HepG2 (cell line): Measurements from ENCODE around the gene PCDHGC5. TPM values are rescaled to one million over a fixed set of nuclear protein-coding genes. Genes with fewer than 3 reads are reported as not detected.

ENCODE experiments used
- AKAP8 ChIP-seq: sonication (generic); formaldehyde crosslinking; IDR thresholded peaks from 2 replicates; pipeline ENCODE4 v1.5.1; 2020; ENCODE audit warnings: mild to moderate bottlenecking, missing genetic modification reagents
- ARID4A ChIP-seq: sonication (generic); formaldehyde crosslinking; IDR thresholded peaks from 2 replicates; pipeline ENCODE4 v1.5.0; 2020; ENCODE audit warnings: mild to moderate bottlenecking, missing genetic modification reagents, borderline replicate concordance
- CBFB ChIP-seq: sonication (generic); formaldehyde crosslinking; IDR thresholded peaks from 2 replicates; pipeline ENCODE4 v1.4.0; 2020; ENCODE audit warnings: missing genetic modification reagents
- CHD2 ChIP-seq: IDR thresholded peaks from 2 replicates; pipeline ENCODE4 v1.6.1; 2011; ENCODE audit warnings: low read depth, low read length, improper control_type of control experiment
- HOMEZ ChIP-seq: IDR thresholded peaks from 2 replicates; pipeline ENCODE4 v1.6.1; 2016; ENCODE audit warnings: low read depth
- MAFG ChIP-seq: sonication (generic); formaldehyde crosslinking; IDR thresholded peaks from 2 replicates; pipeline ENCODE4 v1.5.1; 2020; ENCODE audit warnings: mild to moderate bottlenecking, missing genetic modification reagents
- NONO ChIP-seq, 2 experiments: fragments of 450-650 bp in 1 of 2; sonication (generic) in 1 of 2; formaldehyde crosslinking in 1 of 2; IDR thresholded peaks in 1 of 2; conservative IDR thresholded peaks in 1 of 2; 2 replicates each; pipeline versions ENCODE4 v1.6.1 to v1.8.0; 2017 to 2022; ENCODE audit warnings: mild to moderate bottlenecking in 1 of 2, missing genetic modification reagents in 1 of 2, moderate library complexity in 1 of 2
- SIX4 ChIP-seq: sonication (generic); formaldehyde crosslinking; IDR thresholded peaks from 2 replicates; pipeline ENCODE4 v1.4.0; 2020; ENCODE audit warnings: missing genetic modification reagents
- U2AF1 ChIP-seq: fragments of 200-400 bp; formaldehyde crosslinking; optimal IDR thresholded peaks from 2 replicates; pipeline ENCODE3; 2017; ENCODE audit warnings: mild to moderate bottlenecking, low read depth, low read length
- XRCC5 ChIP-seq: fragments of 200-400 bp; formaldehyde crosslinking; optimal IDR thresholded peaks from 2 replicates; pipeline ENCODE3; 2017; ENCODE audit warnings: mild to moderate bottlenecking, low read length
- YEATS4 ChIP-seq: sonication (generic); formaldehyde crosslinking; IDR thresholded peaks from 2 replicates; pipeline ENCODE4 v1.4.0; 2020; ENCODE audit warnings: missing genetic modification reagents, borderline replicate concordance
- ZEB1 ChIP-seq: IDR thresholded peaks from 2 replicates; pipeline ENCODE4 v1.6.1; 2012; ENCODE audit warnings: mild to moderate bottlenecking, low read depth, inconsistent platforms; ENCODE audit not compliant: insufficient replicate concordance
- ZFP1 ChIP-seq: IDR thresholded peaks from 2 replicates; pipeline ENCODE4 v1.6.1; 2016
- ZFY ChIP-seq: sonication (generic); formaldehyde crosslinking; IDR thresholded peaks from 2 replicates; pipeline ENCODE4 v1.4.0; 2020; ENCODE audit warnings: missing genetic modification reagents
- ZNF20 ChIP-seq: sonication (generic); formaldehyde crosslinking; IDR thresholded peaks from 2 replicates; pipeline ENCODE4 v1.4.0; 2020; ENCODE audit warnings: mild to moderate bottlenecking, moderate library complexity, missing genetic modification reagents
- ZNF430 ChIP-seq: sonication (generic); formaldehyde crosslinking; IDR thresholded peaks from 2 replicates; pipeline ENCODE4 v1.9.0; 2021; ENCODE audit warnings: mild to moderate bottlenecking, missing genetic modification reagents
- ZNF543 ChIP-seq: sonication (generic); formaldehyde crosslinking; IDR thresholded peaks from 2 replicates; pipeline ENCODE4 v1.4.0; 2020; ENCODE audit warnings: mild to moderate bottlenecking, missing genetic modification reagents
- ZNF580 ChIP-seq: IDR thresholded peaks from 2 replicates; pipeline ENCODE4 v1.6.1; 2016; ENCODE audit warnings: low read depth, borderline replicate concordance
- ZNF598 ChIP-seq: sonication (generic); formaldehyde crosslinking; IDR thresholded peaks from 2 replicates; pipeline ENCODE4 v1.5.1; 2020; ENCODE audit warnings: mild to moderate bottlenecking, missing genetic modification reagents, borderline replicate concordance
- polyA plus RNA-seq, 8 experiments: library from polyadenylated mRNA; depleted of rRNA in 3 of 8; stranded (reverse) in 7 of 8; unstranded in 1 of 8; fragments of >200 nt; fragmentation: Illumina TruSeq in 4 of 8; extraction: Trizol in 4 of 8; gene quantifications; 2 replicates each; pipeline versions ENCODE4 v1.2.1 to v1.2.3, GENCODE V29; 2011 to 2016; ENCODE audit warnings: low read depth in 4 of 8, missing spikeins in 1 of 8, mixed read lengths in 1 of 8; ENCODE audit not compliant: insufficient read depth in 1 of 8
- total RNA-seq, 5 experiments: library from RNA; depleted of rRNA; stranded (reverse); fragments of >200 nt; fragmentation: Illumina TruSeq; extraction: Trizol; gene quantifications; 2 replicates each; pipeline ENCODE4 v1.2.3, GENCODE V29; 2016; ENCODE audit warnings: low read depth in 1 of 5
- TF ChIP-seq, protein P1 (sequence below): IDR thresholded peaks from 2 replicates; pipeline ENCODE4 v1.6.1; 2018; ENCODE audit warnings: missing genetic modification reagents, mild to moderate bottlenecking, missing compliant biosample characterization
- TF ChIP-seq, protein P2 (sequence below): sonication (generic); formaldehyde crosslinking; IDR thresholded peaks from 2 replicates; pipeline ENCODE4 v1.8.0; 2023; ENCODE audit warnings: mild to moderate bottlenecking, missing genetic modification reagents

PCDHGC5 gene
- total and polyA plus RNA-seq, 2 of the 13 experiments (the other 11 are each of a cell fraction or from before 2014, with no cell fraction given) = 0.03 TPM; not detected in 1

- TF ChIP-seq AKAP8 (CRISPR knock-in tag) (no peak), U2AF1 (no peak), ZNF598 (CRISPR knock-in tag) (no peak), MAFG (no peak), HOMEZ (CRISPR knock-in tag) (peak; percentile 58), ZNF580 (CRISPR knock-in tag) (no peak), ZNF430 (CRISPR knock-in tag) (no peak), ZFY (no peak), NONO (IDR thresholded peaks at IDR 0.05) (no peak), NONO (CRISPR knock-in tag; conservative IDR thresholded peaks at IDR 0.05) (no peak; the same call in 1 of the 2 replicates), ZFP1 (0 out of 2 replicates have a peak, but pooled peaks have one; percentile 38), ARID4A (CRISPR knock-in tag) (peak; percentile 50; the same call in 1 of the 2 replicates), CBFB (CRISPR knock-in tag) (no peak; the same call in 1 of the 2 replicates), ZNF20 (CRISPR knock-in tag) (no peak), XRCC5 (peak; percentile 98), ZNF543 (CRISPR knock-in tag) (no peak), SIX4 (peak; percentile 92), CHD2 (0 out of 2 replicates have a peak, but pooled peaks have one; percentile 16), YEATS4 (CRISPR knock-in tag) (peak; percentile 51; the same call in 1 of the 2 replicates), ZEB1 (no peak)
- TF ChIP-seq, protein P1, sequence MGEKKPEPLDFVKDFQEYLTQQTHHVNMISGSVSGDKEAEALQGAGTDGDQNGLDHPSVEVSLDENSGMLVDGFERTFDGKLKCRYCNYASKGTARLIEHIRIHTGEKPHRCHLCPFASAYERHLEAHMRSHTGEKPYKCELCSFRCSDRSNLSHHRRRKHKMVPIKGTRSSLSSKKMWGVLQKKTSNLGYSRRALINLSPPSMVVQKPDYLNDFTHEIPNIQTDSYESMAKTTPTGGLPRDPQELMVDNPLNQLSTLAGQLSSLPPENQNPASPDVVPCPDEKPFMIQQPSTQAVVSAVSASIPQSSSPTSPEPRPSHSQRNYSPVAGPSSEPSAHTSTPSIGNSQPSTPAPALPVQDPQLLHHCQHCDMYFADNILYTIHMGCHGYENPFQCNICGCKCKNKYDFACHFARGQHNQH = 0 out of 2 replicates have a peak, but pooled peaks have one; percentile 32
- TF ChIP-seq, protein P2, sequence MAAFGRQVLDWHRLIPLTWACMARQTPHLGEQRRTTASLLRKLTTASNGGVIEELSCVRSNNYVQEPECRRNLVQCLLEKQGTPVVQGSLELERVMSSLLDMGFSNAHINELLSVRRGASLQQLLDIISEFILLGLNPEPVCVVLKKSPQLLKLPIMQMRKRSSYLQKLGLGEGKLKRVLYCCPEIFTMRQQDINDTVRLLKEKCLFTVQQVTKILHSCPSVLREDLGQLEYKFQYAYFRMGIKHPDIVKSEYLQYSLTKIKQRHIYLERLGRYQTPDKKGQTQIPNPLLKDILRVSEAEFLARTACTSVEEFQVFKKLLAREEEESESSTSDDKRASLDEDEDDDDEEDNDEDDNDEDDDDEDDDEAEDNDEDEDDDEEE (CRISPR knock-in tag) = no peak
Measured at GRCh38 chr5:141524604-141525597, 36.0 kb downstream of the PCDHGC5 start (continued).
